ENCODE results near the gene KCNH1.

KCNH1 gene

DNA sequence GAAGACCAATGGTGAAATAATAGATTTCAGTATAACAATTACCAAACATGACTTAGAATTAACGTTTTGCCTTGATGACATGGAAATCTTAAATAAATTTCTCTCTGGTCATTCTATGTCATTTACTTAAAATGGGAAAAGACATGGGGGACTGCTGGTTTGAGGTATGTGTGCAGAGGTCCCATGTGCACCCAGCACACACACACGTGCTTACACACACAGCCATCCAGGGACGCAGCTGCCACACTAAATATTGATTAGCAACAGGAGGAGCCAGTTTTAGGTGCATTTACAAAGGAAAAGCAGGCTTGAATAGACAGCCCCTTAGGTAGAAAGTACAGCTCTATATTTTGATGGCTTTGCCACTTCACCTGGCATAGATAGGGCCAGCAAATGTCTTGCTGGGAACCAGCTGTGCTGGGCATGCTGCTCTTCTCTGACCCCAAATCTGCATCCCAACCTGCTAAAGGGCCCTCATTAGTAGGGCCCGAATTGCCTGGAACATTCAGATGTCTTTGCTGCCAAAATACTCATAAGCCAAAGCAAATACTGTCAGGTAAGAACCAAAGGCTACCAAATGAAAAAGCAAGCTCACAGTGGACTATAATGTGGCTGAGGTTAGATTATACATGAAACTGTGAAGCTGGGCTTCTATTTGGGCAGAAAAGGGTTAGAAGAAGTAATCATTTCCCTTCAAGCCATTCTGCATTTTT, 405.4 kb downstream of the KCNH1 start:
- no CpG with 5 or more reads among the region's 4 CpGs for WGBS (ENCODE audit: insufficient coverage, insufficient read length)
- H3K4me3 ChIP-seq (ENCODE audit: low read length): no peak overlapping the region
- no peak for DNase-seq (ENCODE audit: low read depth, low spot score)
- no peaks in the 10 kb centered on the region for H3K36me3 ChIP-seq (ENCODE audit: control insufficient read depth, insufficient read depth, low read length)
- no peaks in the 10 kb centered on the region for H3K9me3 ChIP-seq (ENCODE audit: control insufficient read depth, insufficient read depth, low read length)
- H3K27me3 ChIP-seq (ENCODE audit: control insufficient read depth, insufficient read depth, low read length): no peaks in the 10 kb centered on the region
- H3K27ac ChIP-seq (ENCODE audit: low read length): no peak overlapping the region
- H3K4me1 ChIP-seq (ENCODE audit: control insufficient read depth, insufficient read depth, low read length): no peaks in the 10 kb centered on the region; the same call in 1 of the 2 replicates

DNA sequence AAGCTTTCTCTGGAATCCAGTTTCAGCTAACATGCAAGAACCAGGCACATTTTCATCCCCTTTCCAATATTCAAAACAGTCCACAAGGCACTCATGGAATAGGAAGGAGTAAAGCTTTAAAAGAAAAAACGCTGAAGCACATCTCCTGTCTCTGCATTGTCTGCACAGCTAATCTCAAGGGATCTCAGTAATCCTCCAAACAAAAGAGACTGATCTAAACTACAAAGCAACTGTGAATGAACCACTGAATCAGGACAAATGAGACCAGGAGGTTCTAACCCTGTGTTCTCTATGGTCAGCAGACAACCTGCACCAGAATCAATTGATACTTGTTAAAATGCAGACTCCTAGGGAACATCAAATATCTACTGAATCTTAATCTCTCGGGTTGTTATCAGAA, 406.2 kb downstream of the KCNH1 start:
- Histone ChIP-seq H3K9me3 (ENCODE audit: control insufficient read depth, insufficient read depth, low read length) (no peaks in the 10 kb centered on the region), H3K4me3 (ENCODE audit: low read length) (no peak overlapping the region), H3K27ac (ENCODE audit: low read length) (no peak overlapping the region), H3K4me1 (ENCODE audit: control insufficient read depth, insufficient read depth, low read length) (no peaks in the 10 kb centered on the region; the same call in 1 of the 2 replicates), H3K36me3 (ENCODE audit: control insufficient read depth, insufficient read depth, low read length) (no peaks in the 10 kb centered on the region), H3K27me3 (ENCODE audit: control insufficient read depth, insufficient read depth, low read length) (no peaks in the 10 kb centered on the region)
- WGBS (ENCODE audit: insufficient coverage, insufficient read length): no CpG with 5 or more reads among the region's 2 CpGs
- no peak for DNase-seq (ENCODE audit: low read depth, low spot score)

DNA sequence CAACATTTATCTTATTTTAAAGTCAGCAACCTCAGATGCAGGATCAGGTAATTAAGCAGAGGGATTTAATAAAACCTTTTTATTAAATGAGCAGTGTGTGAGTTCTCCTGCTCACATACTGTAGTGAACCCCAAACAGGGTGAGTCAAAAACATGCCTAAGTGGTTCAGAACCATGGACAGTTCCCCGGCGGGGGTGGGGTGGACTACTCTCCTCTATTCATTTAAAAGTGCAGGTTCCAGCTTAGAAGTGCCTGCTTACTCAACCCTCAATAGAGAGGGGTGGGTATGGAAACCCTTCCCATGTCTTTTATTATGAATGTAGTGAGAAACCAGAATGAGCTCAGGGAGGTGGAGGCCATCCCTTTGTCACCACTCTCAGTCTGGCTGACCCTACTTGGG, 407.3 kb downstream of the KCNH1 start:
- Histone ChIP-seq H3K27me3 (ENCODE audit: control insufficient read depth, insufficient read depth, low read length) (no peaks in the 10 kb centered on the region), H3K9me3 (ENCODE audit: control insufficient read depth, insufficient read depth, low read length) (no peaks in the 10 kb centered on the region), H3K36me3 (ENCODE audit: control insufficient read depth, insufficient read depth, low read length) (no peaks in the 10 kb centered on the region), H3K4me1 (ENCODE audit: control insufficient read depth, insufficient read depth, low read length) (no peaks in the 10 kb centered on the region; the same call in 1 of the 2 replicates), H3K4me3 (ENCODE audit: low read length) (no peak overlapping the region), H3K27ac (ENCODE audit: low read length) (no peak overlapping the region)
- DNase-seq (ENCODE audit: low read depth, low spot score): peak; percentile 47
- no CpG with 5 or more reads among the region's 2 CpGs for WGBS (ENCODE audit: insufficient coverage, insufficient read length)

DNA sequence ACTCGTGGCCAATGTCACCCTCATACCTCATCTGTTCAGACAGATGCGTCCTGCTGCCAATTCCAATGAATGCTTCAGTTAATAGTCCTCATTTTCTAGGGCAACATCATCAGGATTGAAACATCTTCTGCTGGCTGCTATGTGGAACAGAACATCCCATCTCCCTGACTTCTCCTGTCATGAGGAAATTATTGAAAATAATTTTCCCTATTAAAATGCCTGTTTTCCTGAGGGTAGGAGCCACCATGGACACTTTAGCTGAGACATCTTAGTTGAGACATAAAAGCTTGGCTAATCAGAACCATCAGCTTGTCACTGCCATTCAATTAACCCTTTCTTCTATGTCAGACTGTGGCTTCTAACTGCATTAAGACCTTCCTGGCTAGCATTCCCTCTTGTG, 409.2 kb downstream of the KCNH1 start:
- Histone ChIP-seq H3K36me3 (ENCODE audit: control insufficient read depth, insufficient read depth, low read length) (no peaks in the 10 kb centered on the region), H3K27ac (ENCODE audit: low read length) (no peak overlapping the region), H3K4me1 (ENCODE audit: control insufficient read depth, insufficient read depth, low read length) (no peaks in the 10 kb centered on the region), H3K27me3 (ENCODE audit: control insufficient read depth, insufficient read depth, low read length) (no peaks in the 10 kb centered on the region), H3K9me3 (ENCODE audit: control insufficient read depth, insufficient read depth, low read length) (no peaks in the 10 kb centered on the region), H3K4me3 (ENCODE audit: low read length) (no peak overlapping the region)
- WGBS (ENCODE audit: insufficient coverage, insufficient read length): no CpG with 5 or more reads among the region's 2 CpGs
- DNase-seq (ENCODE audit: low read depth, low spot score): no peak

DNA sequence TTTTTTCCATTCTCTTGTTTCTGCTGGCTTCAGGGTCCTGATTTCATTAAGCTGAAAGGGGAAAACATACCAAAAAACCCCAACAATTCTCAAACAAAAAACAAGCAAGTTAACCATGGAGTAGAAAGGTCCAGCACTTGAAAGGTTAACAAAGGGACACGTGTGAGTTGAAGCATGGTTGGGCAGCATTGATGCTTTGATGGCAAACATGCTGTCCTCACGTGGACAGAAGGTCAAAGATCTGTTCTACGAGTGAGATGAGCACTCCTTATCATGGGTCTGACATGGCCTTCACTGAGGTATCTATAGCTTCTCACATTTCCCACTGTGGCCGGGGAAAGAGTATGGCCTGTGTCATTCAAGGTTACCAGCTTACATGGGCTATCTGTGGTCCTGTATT, 410.3 kb downstream of the KCNH1 start:
- Histone ChIP-seq H3K36me3 (ENCODE audit: control insufficient read depth, insufficient read depth, low read length) (no peaks in the 10 kb centered on the region), H3K9me3 (ENCODE audit: control insufficient read depth, insufficient read depth, low read length) (no peaks in the 10 kb centered on the region), H3K4me3 (ENCODE audit: low read length) (no peak overlapping the region), H3K27ac (ENCODE audit: low read length) (no peak overlapping the region), H3K27me3 (ENCODE audit: control insufficient read depth, insufficient read depth, low read length) (no peaks in the 10 kb centered on the region), H3K4me1 (ENCODE audit: control insufficient read depth, insufficient read depth, low read length) (no peaks in the 10 kb centered on the region)
- no CpG with 5 or more reads among the region's 4 CpGs for WGBS (ENCODE audit: insufficient coverage, insufficient read length)
- DNase-seq (ENCODE audit: low read depth, low spot score): no peak

DNA sequence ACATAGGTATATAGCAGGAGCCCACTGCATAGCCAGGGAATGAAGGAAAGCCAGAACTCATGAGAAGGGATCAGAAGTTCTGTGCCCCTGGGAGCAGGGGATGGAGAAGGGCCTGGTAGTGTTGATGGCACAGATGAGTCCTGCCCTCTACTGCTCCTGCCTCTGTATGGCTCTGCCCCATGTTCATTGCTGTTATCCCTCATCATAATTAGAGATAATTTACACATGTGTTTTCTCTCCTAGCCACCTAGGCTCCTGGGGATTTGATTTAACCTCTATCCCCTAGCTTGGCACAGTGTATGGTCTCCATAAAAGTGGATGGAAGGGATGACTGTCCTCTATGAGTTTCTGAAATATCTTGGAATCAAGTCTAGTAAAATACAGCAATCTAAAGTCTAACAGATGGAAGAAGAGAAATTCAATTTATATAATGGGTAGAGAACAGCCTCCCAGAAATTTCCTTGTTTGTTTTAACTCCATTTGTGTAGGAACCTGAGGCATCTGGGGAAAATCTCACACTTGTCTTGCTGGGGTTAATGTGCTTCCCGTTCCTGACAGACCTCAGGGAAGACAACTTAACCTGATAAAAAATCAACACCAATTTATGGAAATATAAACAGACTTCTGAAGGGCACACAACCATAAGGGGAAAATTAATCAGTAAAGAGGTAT, 411.4 kb downstream of the KCNH1 start:
- DNase-seq (ENCODE audit: low read depth, low spot score): no peak
- no peak overlapping the region for H3K27ac ChIP-seq (ENCODE audit: low read length)
- H3K27me3 ChIP-seq (ENCODE audit: control insufficient read depth, insufficient read depth, low read length): no peaks in the 10 kb centered on the region
- no peaks in the 10 kb centered on the region for H3K9me3 ChIP-seq (ENCODE audit: control insufficient read depth, insufficient read depth, low read length)
- no CpG with 5 or more reads among the region's 1 CpG for WGBS (ENCODE audit: insufficient coverage, insufficient read length)
- H3K4me3 ChIP-seq (ENCODE audit: low read length): no peak overlapping the region
- no peaks in the 10 kb centered on the region for H3K36me3 ChIP-seq (ENCODE audit: control insufficient read depth, insufficient read depth, low read length)
- no peaks in the 10 kb centered on the region for H3K4me1 ChIP-seq (ENCODE audit: control insufficient read depth, insufficient read depth, low read length)

DNA sequence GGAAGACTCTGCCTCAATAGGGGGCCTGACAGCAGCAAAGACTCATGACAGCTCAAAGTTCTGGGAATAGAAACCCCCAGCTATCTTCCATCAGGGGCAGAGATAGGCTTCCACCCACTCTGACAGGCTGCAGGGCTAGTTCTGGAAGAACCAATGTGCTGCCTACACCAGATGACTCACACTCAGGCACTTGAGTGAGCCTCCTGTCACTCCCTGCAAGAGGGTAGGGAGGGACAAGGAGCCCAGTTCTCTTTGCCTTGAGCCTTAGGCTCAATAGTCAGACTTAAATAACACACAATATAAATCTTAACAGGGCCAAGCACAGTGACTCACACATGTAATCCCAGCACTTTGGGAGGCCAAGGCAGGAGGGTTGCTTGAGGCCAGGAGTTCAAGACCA, 418.9 kb downstream of the KCNH1 start:
- DNase-seq (ENCODE audit: low read depth, low spot score): no peak
- Histone ChIP-seq H3K4me1 (ENCODE audit: control insufficient read depth, insufficient read depth, low read length) (no peaks in the 10 kb centered on the region), H3K4me3 (ENCODE audit: low read length) (no peak overlapping the region), H3K36me3 (ENCODE audit: control insufficient read depth, insufficient read depth, low read length) (no peaks in the 10 kb centered on the region), H3K9me3 (ENCODE audit: control insufficient read depth, insufficient read depth, low read length) (no peaks in the 10 kb centered on the region), H3K27me3 (ENCODE audit: control insufficient read depth, insufficient read depth, low read length) (no peaks in the 10 kb centered on the region), H3K27ac (ENCODE audit: low read length) (no peak overlapping the region)

DNA sequence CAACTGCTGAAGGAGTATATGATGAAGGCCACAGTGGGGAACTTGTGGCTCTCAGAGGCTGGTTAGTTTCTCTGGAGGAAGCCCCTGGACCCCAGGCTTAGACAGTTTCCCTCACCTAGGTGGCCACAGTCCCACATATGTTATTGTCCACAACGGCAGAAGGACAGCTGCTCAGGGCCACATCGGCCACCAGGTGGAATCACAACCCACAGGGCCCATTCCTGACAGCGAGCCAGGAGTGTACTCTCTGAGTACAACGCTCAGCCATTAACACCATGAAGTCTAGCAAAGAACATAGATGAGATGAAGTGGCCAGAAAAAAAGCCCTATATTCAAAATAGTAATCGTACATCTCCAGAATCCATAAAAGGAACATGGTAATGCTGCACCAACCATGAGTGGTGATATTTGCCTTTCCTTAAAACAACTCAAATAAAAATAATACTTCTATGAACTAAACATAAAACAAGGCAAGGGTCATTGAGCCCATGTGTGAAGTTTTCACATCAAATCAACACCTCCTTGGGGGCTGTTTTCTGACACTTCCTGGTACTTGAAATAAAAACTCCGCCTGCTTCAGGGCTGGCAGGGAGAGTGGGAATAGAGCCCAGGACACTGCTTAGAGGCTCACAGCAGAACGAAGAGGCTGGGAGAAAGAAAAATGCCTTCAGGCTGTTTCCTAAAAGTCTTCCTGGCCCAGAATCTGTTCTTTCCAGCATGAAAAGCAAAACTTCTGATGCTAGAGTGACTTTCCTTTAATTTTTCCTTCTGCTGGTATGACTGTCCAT, 421.9 kb downstream of the KCNH1 start:
- no peak overlapping the region for H3K4me3 ChIP-seq (ENCODE audit: low read length)
- H3K27ac ChIP-seq (ENCODE audit: low read length): no peak overlapping the region
- DNase-seq (ENCODE audit: low read depth, low spot score): no peak
- WGBS (ENCODE audit: insufficient coverage, insufficient read length): no CpG with 5 or more reads among the region's 7 CpGs
- no peaks in the 10 kb centered on the region for H3K36me3 ChIP-seq (ENCODE audit: control insufficient read depth, insufficient read depth, low read length)
- no peaks in the 10 kb centered on the region for H3K4me1 ChIP-seq (ENCODE audit: control insufficient read depth, insufficient read depth, low read length)
- H3K27me3 ChIP-seq (ENCODE audit: control insufficient read depth, insufficient read depth, low read length): no peaks in the 10 kb centered on the region
- no peaks in the 10 kb centered on the region for H3K9me3 ChIP-seq (ENCODE audit: control insufficient read depth, insufficient read depth, low read length)

DNA sequence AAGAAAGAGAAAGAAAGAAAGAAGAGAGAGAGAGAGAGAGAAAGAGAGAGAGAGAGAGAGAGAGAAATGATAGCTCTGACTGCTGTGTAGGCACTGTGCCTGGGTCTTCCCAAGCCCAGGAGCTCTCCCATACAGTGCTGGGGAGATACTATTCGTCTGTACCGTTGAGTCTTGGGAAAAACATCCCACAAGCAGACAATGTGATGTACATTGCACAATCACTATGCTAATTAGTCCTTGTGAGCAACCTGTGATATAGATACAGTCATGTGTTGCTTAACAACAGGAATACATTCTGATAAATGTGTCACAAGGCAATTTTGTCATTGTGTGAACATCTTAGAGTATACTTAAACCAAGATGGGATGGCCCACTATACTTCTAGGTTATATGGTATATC, 424.2 kb downstream of the KCNH1 start:
- no peaks in the 10 kb centered on the region for H3K4me1 ChIP-seq (ENCODE audit: control insufficient read depth, insufficient read depth, low read length)
- no peak overlapping the region for H3K4me3 ChIP-seq (ENCODE audit: low read length)
- H3K27ac ChIP-seq (ENCODE audit: low read length): no peak overlapping the region
- WGBS (ENCODE audit: insufficient coverage, insufficient read length): no CpG with 5 or more reads among the region's 2 CpGs
- no peak for DNase-seq (ENCODE audit: low read depth, low spot score)
- H3K27me3 ChIP-seq (ENCODE audit: control insufficient read depth, insufficient read depth, low read length): no peaks in the 10 kb centered on the region
- H3K9me3 ChIP-seq (ENCODE audit: control insufficient read depth, insufficient read depth, low read length): no peaks in the 10 kb centered on the region
- no peaks in the 10 kb centered on the region for H3K36me3 ChIP-seq (ENCODE audit: control insufficient read depth, insufficient read depth, low read length)

DNA sequence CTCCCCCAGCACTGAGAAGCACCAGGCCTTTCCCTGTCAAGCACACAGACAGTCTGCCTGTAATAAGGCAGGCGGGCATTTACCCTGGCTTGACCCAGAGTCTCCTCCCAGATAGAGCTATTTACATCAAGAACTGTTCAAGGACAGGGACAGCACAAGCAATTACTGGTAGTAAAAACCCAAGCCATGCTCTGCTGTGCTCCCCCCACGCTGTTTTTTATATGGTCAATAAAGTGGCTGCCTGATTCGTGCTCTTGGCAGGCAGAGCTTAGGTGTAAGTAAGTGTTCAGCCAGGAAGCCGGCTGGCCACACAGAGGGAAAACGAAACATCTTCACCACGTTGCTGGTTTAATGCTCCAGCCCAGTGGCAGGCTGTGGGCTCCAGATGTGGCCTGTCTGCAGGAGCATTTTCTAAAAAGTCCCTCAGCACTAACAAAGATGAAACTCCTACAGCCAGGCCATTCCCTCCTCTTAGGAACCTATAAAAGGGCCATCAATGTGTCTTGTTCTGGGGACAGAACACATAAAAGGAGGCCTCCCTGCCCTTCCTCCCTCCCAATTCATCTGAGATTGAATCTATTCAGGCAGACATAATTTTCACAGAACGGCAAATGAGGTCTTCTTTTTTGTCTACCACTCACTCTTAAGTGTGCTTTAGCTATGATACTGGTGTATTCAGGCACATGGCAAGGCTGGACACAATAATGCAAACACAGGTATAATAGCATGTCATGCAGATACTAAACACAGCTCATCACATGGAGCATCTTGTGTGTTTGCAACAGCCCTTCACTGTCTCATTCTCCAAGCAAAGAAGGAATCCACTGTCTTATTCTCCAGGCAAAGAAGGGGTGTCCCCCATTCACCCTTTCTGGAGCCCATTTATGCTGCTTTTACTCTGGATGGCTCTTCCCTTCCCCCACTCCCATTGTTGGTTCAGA, 426.4 kb downstream of the KCNH1 start:
- Histone ChIP-seq H3K27ac (ENCODE audit: low read length) (no peak overlapping the region), H3K4me3 (ENCODE audit: low read length) (no peak overlapping the region), H3K4me1 (ENCODE audit: control insufficient read depth, insufficient read depth, low read length) (no peaks in the 10 kb centered on the region), H3K27me3 (ENCODE audit: control insufficient read depth, insufficient read depth, low read length) (no peaks in the 10 kb centered on the region), H3K36me3 (ENCODE audit: control insufficient read depth, insufficient read depth, low read length) (no peaks in the 10 kb centered on the region), H3K9me3 (ENCODE audit: control insufficient read depth, insufficient read depth, low read length) (no peaks in the 10 kb centered on the region)
- no CpG with 5 or more reads among the region's 7 CpGs for WGBS (ENCODE audit: insufficient coverage, insufficient read length)
- no peak for DNase-seq (ENCODE audit: low read depth, low spot score)
